ENCODE data around the gene KIRREL2. TPM values are rescaled to one million over a fixed set of nuclear protein-coding genes. Genes with fewer than 3 reads are reported as not detected.
"Not testable (repeated sequence)": the region's sequence is repeated elsewhere in the genome, so short reads cannot be mapped to it uniquely, and the experiment has no call there.

The KIRREL2 gene
- total and polyA plus RNA-seq, 2 donors = not detected

- Histone ChIP-seq H3K27ac (ENCODE audit: low read depth) (no peak overlapping the region), H3K4me1 (ENCODE audit: insufficient read depth) (no peaks in the 10 kb centered on the region), H3K36me3 (ENCODE audit: insufficient read depth) (peaks cover 5% of the 10 kb centered on the region), H3K4me3 (ENCODE audit: low read depth, low read length) (no peak overlapping the region)
- DNase-seq (ENCODE audit: extremely low spot score) = no peak
- WGBS = 90% methylated on average over 9 of the region's 9 CpGs
These were observed 31.7 kb downstream of the KIRREL2 start for GRCh38 chr19:35888398-35888797.

- Histone ChIP-seq H3K4me3 (ENCODE audit: low read depth, low read length) (no peak overlapping the region), H3K4me1 (ENCODE audit: insufficient read depth) (no peaks in the 10 kb centered on the region), H3K36me3 (ENCODE audit: insufficient read depth) (peaks cover 5% of the 10 kb centered on the region), H3K27ac (ENCODE audit: low read depth) (no peak overlapping the region)
- no peak for DNase-seq (ENCODE audit: extremely low spot score)
- 93% methylated on average over 18 of the region's 18 CpGs for WGBS
These were observed 32.8 kb downstream of the KIRREL2 start for GRCh38 chr19:35889370-35890112.

- DNase-seq (ENCODE audit: extremely low spot score) = no peak
- Histone ChIP-seq H3K36me3 (ENCODE audit: insufficient read depth) (peaks cover 5% of the 10 kb centered on the region), H3K4me1 (ENCODE audit: insufficient read depth) (no peaks in the 10 kb centered on the region), H3K27ac (ENCODE audit: low read depth) (no peak overlapping the region), H3K4me3 (ENCODE audit: low read depth, low read length) (no peak overlapping the region)
- WGBS = 92% methylated on average over 13 of the region's 13 CpGs
These were observed 33.5 kb downstream of the KIRREL2 start for GRCh38 chr19:35890113-35890650.

GRCh38 chr19:35891819-35892218 lies 35.1 kb downstream of the KIRREL2 start:
- H3K27ac ChIP-seq (ENCODE audit: low read depth); H3K4me3 ChIP-seq (ENCODE audit: low read depth, low read length); H3K4me1 ChIP-seq (ENCODE audit: insufficient read depth); H3K36me3 ChIP-seq (ENCODE audit: insufficient read depth); DNase-seq (ENCODE audit: extremely low spot score): not testable (repeated sequence)
- WGBS = 95% methylated on average over 3 of the region's 3 CpGs

GRCh38 chr19:35894342-35894741 lies 37.6 kb downstream of the KIRREL2 start:
- no peaks in the 10 kb centered on the region for H3K4me1 ChIP-seq (ENCODE audit: insufficient read depth)
- 95% methylated on average over 2 of the region's 2 CpGs for WGBS
- no peak for DNase-seq (ENCODE audit: extremely low spot score)
- H3K36me3 ChIP-seq (ENCODE audit: insufficient read depth) = peaks cover 4% of the 10 kb centered on the region
- H3K4me3 ChIP-seq (ENCODE audit: low read depth, low read length) = no peak overlapping the region
- no peak overlapping the region for H3K27ac ChIP-seq (ENCODE audit: low read depth)

GRCh38 chr19:35895911-35896642 lies 39.4 kb downstream of the KIRREL2 start:
- H3K4me1 ChIP-seq (ENCODE audit: insufficient read depth) = no peaks in the 10 kb centered on the region
- peaks cover 2% of the 10 kb centered on the region for H3K36me3 ChIP-seq (ENCODE audit: insufficient read depth)
- no peak overlapping the region for H3K4me3 ChIP-seq (ENCODE audit: low read depth, low read length)
- WGBS = 90% methylated on average over 21 of the region's 21 CpGs
- H3K27ac ChIP-seq (ENCODE audit: low read depth) = no peak overlapping the region
- DNase-seq (ENCODE audit: extremely low spot score) = no peak

- H3K36me3 ChIP-seq (ENCODE audit: insufficient read depth) = peaks cover 2% of the 10 kb centered on the region
- H3K4me3 ChIP-seq (ENCODE audit: low read depth, low read length) = no peak overlapping the region
- no peaks in the 10 kb centered on the region for H3K4me1 ChIP-seq (ENCODE audit: insufficient read depth)
- DNase-seq (ENCODE audit: extremely low spot score) = no peak
- 93% methylated on average over 13 of the region's 13 CpGs for WGBS
- H3K27ac ChIP-seq (ENCODE audit: low read depth) = no peak overlapping the region
These were observed 39.9 kb downstream of the KIRREL2 start for GRCh38 chr19:35896643-35897040.

- H3K36me3 ChIP-seq (ENCODE audit: insufficient read depth) = peaks cover 2% of the 10 kb centered on the region
- peak overlapping the region; percentile 70 for H3K4me3 ChIP-seq (ENCODE audit: low read depth, low read length)
- no peak for DNase-seq (ENCODE audit: extremely low spot score)
- H3K27ac ChIP-seq (ENCODE audit: low read depth) = no peak overlapping the region
- WGBS = 92% methylated on average over 13 of the region's 13 CpGs
- no peaks in the 10 kb centered on the region for H3K4me1 ChIP-seq (ENCODE audit: insufficient read depth)
These were observed 41.2 kb downstream of the KIRREL2 start for GRCh38 chr19:35897706-35898451.

- 9% methylated on average over 17 of the region's 17 CpGs for WGBS
- DNase-seq (ENCODE audit: extremely low spot score) = no peak
- Histone ChIP-seq H3K27ac (ENCODE audit: low read depth) (no peak overlapping the region), H3K36me3 (ENCODE audit: insufficient read depth) (peaks cover 2% of the 10 kb centered on the region), H3K4me1 (ENCODE audit: insufficient read depth) (no peaks in the 10 kb centered on the region), H3K4me3 (ENCODE audit: low read depth, low read length) (peak overlapping the region; percentile 70)
These were observed 41.7 kb downstream of the KIRREL2 start for GRCh38 chr19:35898499-35898809.

- no peak for DNase-seq (ENCODE audit: extremely low spot score)
- H3K4me1 ChIP-seq (ENCODE audit: insufficient read depth) = no peaks in the 10 kb centered on the region
- peaks cover 2% of the 10 kb centered on the region for H3K36me3 ChIP-seq (ENCODE audit: insufficient read depth)
- H3K4me3 ChIP-seq (ENCODE audit: low read depth, low read length) = peak overlapping the region; percentile 70
- peak overlapping the region; percentile 62 for H3K27ac ChIP-seq (ENCODE audit: low read depth)
- under 1% methylated on average over 41 of the region's 43 CpGs for WGBS
These were observed 43.0 kb downstream of the KIRREL2 start for GRCh38 chr19:35899547-35900214.

GRCh38 chr19:35901055-35901644 lies 44.4 kb downstream of the KIRREL2 start:
- H3K4me3 ChIP-seq (ENCODE audit: low read depth, low read length) = no peak overlapping the region
- WGBS = 65% methylated on average over 2 of the region's 2 CpGs

GRCh38 chr19:35901854-35902661 lies 45.3 kb downstream of the KIRREL2 start, which contains the start of gene HCST:
TSS of gene HCST (plus strand) at chr19:35902529. CDS start at chr19:35902594, 65 bp downstream.
- DNase-seq (ENCODE audit: extremely low spot score) = no peak
- WGBS = 56% methylated on average over 6 of the region's 6 CpGs

More at GRCh38 chr19:35901055-35901644, 44.4 kb downstream of the KIRREL2 start:
- peaks cover 2% of the 10 kb centered on the region for H3K36me3 ChIP-seq (ENCODE audit: insufficient read depth)
- no peak for DNase-seq (ENCODE audit: extremely low spot score)
- no peaks in the 10 kb centered on the region for H3K4me1 ChIP-seq (ENCODE audit: insufficient read depth)
- no peak overlapping the region for H3K27ac ChIP-seq (ENCODE audit: low read depth)

More at GRCh38 chr19:35901854-35902661, 45.3 kb downstream of the KIRREL2 start, which contains the start of gene HCST:
- Histone ChIP-seq H3K4me3 (ENCODE audit: low read depth, low read length) (no peak within 1 kb of the TSS), H3K4me1 (ENCODE audit: insufficient read depth) (no peaks in the 10 kb centered on the region), H3K27ac (ENCODE audit: low read depth) (no peak within 1 kb of the TSS), H3K36me3 (ENCODE audit: insufficient read depth) (no peaks in the 10 kb centered on the region)

Measured in urinary bladder (tissue), 4 donors.